IPS DF 6.9 (cell line): ENCODE data around the gene AJAP1.

Experiments used
- DNase-seq: peaks from one replicate; pipeline ENCODE4 v3.0.0-alpha.2; 2013; ENCODE audit warnings: low read depth, low spot score
- H3K27ac ChIP-seq: one replicate; pipeline ENCODE4 v1.5.1; 2013; ENCODE audit warnings: low read length, control low read depth
- H3K27me3 ChIP-seq: 2 replicates; pipeline ENCODE4 v1.6.1; 2013; ENCODE audit warnings: mild to moderate bottlenecking, low read length; ENCODE audit not compliant: control insufficient read depth, insufficient read depth
- H3K36me3 ChIP-seq: 2 replicates; pipeline ENCODE4 v1.6.1; 2013; ENCODE audit warnings: low read length; ENCODE audit not compliant: control insufficient read depth, insufficient read depth
- H3K4me1 ChIP-seq: 2 replicates; pipeline ENCODE4 v1.6.1; 2013; ENCODE audit warnings: low read length; ENCODE audit not compliant: control insufficient read depth, insufficient read depth
- H3K4me3 ChIP-seq: 2 replicates; pipeline ENCODE4 v1.5.1; 2013; ENCODE audit warnings: mild to moderate bottlenecking, low read length
- H3K9me3 ChIP-seq: 2 replicates; pipeline ENCODE4 v1.6.1; 2013; ENCODE audit warnings: low read length, inconsistent platforms; ENCODE audit not compliant: control insufficient read depth, insufficient read depth
- WGBS: extraction: QIAGEN DNeasy Blood & Tissue Kit; methylation state at CpG from one replicate; pipeline ENCODE4 v1.1.7; 2013; ENCODE audit warnings: mixed read lengths, missing lambda C conversion rate; ENCODE audit not compliant: insufficient read length, insufficient coverage; 5-methylcytosine and 5-hydroxymethylcytosine counted together

Gene AJAP1

DNA sequence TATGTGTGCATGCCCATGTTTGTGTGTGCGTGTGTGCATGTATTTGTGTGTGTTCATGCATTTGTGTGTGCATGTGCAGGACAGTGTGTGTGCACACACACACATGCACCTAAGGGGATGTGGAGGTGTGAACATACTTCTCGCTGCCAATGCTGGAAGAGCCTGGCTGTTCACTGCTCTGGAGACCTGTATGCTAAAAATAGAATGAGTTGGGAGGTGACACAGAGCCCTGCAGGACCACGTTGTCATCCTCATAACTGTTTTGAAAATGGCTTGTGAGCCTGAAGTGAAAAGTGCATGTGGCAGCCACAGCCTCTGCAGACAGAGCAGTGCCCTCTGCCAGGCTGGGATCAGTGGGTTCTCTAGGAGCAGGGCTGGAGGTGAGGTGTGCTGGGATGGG lies 95.8 kb downstream of the AJAP1 start:
- Histone ChIP-seq H3K27me3 (no peaks in the 10 kb centered on the region), H3K4me1 (no peaks in the 10 kb centered on the region), H3K36me3 (no peaks in the 10 kb centered on the region), H3K4me3 (no peak overlapping the region), H3K9me3 (no peaks in the 10 kb centered on the region), H3K27ac (no peak overlapping the region)
- no CpG with 5 or more reads among the region's 3 CpGs for WGBS
- no peak for DNase-seq

DNA sequence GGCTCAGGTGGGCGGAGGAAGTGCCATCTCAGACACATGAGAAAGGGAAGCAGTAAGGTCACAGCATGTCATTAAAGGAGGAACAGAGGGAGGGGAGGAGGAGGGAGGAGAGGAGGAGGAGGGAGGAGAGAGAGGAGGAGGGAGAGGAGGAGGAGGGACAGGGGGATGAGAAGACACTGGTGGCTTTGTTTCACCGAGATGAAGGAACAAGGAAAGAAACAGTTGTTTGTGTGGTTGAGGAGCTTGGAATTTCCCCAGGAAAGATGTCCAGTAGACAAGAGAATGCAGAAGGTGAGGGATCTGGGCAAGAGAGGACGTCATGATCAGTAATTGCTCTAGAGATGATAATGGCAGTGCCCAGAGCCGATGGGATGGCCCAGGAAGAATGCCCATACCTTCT lies 97.7 kb downstream of the AJAP1 start:
- Histone ChIP-seq H3K36me3 (no peaks in the 10 kb centered on the region), H3K27me3 (no peaks in the 10 kb centered on the region), H3K4me3 (no peak overlapping the region), H3K4me1 (peaks cover 4% of the 10 kb centered on the region), H3K27ac (no peak overlapping the region), H3K9me3 (peaks cover 2% of the 10 kb centered on the region; the same call in 1 of the 2 replicates)
- no peak for DNase-seq
- no CpG with 5 or more reads among the region's 4 CpGs for WGBS

DNA sequence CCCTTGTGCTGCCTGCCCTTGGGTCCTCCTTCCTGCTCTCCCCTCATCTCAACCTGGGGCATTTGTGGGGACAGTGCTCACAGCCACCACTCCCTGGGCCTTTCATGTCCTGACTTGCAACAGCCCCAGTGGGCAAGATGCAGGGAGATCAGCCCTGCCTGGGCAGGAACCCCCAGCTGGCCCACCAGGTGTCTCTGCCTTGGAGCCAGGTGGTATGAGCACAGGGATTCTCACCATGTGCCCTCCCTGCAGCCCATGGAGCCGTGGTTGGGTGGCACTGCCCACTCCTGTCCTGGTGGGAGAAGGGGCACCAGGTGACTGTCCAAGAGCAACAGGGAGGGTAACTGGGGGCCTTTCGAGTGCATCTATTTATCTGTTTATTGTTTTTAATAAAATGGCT lies 100.4 kb downstream of the AJAP1 start:
- H3K36me3 ChIP-seq, result no peaks in the 10 kb centered on the region
- H3K9me3 ChIP-seq, result peaks cover 7% of the 10 kb centered on the region
- no peak for DNase-seq
- H3K4me1 ChIP-seq, result peaks cover 4% of the 10 kb centered on the region
- H3K4me3 ChIP-seq, result no peak overlapping the region
- no CpG with 5 or more reads among the region's 2 CpGs for WGBS
- no peak overlapping the region for H3K27ac ChIP-seq
- no peaks in the 10 kb centered on the region for H3K27me3 ChIP-seq

DNA sequence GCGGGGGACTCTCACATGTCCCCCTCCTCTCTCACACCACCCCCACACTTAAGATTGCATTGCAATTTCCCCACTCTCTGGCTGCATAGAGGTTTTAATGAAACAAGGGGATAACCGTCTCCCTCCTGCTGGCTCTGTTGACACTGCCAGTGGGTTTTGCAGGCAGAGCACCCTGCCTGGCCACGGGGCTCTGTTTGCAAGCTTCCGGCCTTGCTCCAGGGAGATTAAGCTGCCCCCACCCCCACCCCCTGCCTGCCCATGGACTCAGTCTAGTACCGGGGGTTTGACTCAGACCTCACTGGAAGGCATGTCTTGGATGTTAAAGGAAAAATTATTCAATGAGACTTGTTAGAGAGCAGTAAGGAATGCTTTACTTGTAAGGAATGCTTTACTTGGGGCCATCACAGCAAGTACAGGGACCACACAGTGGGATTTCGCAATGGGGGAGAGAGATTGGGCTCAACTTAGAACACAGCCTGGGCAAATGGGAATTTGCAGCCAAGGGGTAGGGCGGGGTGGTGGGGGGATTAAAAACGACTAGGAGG lies 101.0 kb downstream of the AJAP1 start:
- Histone ChIP-seq H3K27me3 (no peaks in the 10 kb centered on the region), H3K36me3 (no peaks in the 10 kb centered on the region), H3K9me3 (peaks cover 7% of the 10 kb centered on the region), H3K4me1 (peaks cover 4% of the 10 kb centered on the region), H3K4me3 (no peak overlapping the region), H3K27ac (no peak overlapping the region)
- no CpG with 5 or more reads among the region's 8 CpGs for WGBS
- no peak for DNase-seq

DNA sequence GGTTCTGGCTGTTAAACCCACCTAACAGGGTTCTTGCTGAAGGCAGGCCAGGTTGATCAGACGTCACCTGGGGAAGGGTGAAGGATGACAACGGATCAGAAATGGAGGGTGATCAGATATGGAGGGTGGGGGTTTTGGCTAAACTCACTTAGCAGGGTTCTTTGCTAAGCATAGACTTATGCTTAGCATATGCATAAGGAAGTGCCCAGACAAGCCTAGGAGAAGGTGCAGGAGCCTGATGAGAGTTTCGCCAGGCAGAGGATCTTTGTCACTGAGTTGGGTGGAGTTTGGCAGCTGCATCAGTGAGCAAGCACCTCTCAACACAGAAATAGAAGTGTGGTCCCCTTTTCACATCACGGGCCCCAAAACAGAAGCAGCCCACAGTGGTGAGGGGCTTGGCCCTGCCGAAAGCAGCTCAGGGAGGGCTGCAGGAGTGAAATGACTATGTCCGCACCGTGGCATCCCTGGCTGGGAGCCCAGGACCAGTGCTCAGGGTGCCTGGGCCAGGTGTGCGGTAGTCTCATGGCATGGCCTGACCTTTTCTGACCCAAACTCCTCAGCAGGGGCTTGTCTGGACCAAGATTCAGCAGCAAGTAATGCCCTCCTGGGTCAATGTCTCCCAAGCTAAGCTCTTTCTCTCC lies 101.6 kb downstream of the AJAP1 start:
- Histone ChIP-seq H3K4me3 (no peak overlapping the region), H3K9me3 (peaks cover 7% of the 10 kb centered on the region), H3K27me3 (no peaks in the 10 kb centered on the region), H3K4me1 (peaks cover 4% of the 10 kb centered on the region), H3K27ac (no peak overlapping the region), H3K36me3 (no peaks in the 10 kb centered on the region)
- no CpG with 5 or more reads among the region's 8 CpGs for WGBS
- DNase-seq, result no peak

DNA sequence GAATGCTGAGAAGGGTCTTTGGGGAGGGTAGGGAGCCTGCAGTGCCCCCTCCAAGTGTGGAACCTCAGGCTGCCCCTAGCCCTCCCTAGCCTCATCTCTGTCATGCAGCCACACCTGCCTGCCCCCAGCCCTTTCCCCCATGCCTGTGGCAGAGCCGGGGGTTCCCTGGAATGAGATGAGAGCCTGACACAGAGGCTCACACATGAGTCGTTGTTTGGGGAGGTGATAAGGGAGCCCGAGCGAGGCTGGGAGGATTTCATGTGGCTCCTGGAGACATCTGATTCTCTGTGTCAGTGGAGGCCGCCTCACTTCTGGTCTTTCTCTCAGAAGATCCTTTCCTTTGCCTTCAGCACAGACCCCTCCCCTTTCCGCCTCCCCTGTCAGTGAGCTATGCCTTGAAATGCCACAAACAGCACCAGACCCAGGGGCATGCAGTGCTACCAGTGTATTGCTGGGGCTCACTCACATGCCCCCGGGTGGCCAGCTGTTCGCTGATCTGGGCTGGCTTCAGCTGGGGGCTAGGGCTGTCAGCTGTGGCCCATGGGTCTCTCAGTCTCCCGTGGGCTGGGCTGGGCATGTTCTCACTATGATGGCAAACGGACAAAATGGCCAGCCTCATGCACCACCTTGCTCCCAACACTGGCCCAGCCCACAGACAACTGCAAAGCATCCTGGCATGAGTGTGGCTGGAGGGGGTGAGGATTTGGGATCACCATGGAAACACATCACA lies 102.6 kb downstream of the AJAP1 start:
- no peak overlapping the region for H3K4me3 ChIP-seq
- H3K36me3 ChIP-seq, result no peaks in the 10 kb centered on the region
- WGBS, result no CpG with 5 or more reads among the region's 10 CpGs

DNA sequence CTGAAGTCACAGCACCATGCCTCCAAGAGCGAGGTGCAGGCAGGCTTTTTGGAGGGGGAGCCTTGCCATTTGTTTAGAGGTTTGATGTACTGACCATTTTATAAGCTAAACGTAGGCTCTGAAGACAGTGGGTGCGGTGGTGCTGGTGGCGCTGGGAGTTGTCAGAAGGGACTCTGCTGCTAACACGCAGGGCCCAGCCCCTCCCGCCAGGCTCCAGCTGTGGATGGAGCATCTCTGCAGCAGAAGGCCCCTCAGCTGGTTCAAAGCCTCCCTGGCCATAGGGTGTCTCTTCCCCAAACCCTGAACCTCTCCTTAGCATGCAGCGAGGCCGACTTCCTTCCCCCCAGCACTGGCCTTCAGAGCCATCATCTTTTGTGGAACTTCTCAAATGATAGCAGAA lies 105.3 kb downstream of the AJAP1 start:
- H3K27me3 ChIP-seq, result no peaks in the 10 kb centered on the region
- WGBS, result no CpG with 5 or more reads among the region's 8 CpGs
- no peak overlapping the region for H3K27ac ChIP-seq
- H3K4me3 ChIP-seq, result no peak overlapping the region
- DNase-seq, result no peak
- H3K36me3 ChIP-seq, result no peaks in the 10 kb centered on the region
- peaks cover 9% of the 10 kb centered on the region for H3K9me3 ChIP-seq
- peaks cover 4% of the 10 kb centered on the region for H3K4me1 ChIP-seq

More for the DNA sequence above, 102.6 kb downstream of the AJAP1 start:
- peaks cover 7% of the 10 kb centered on the region for H3K9me3 ChIP-seq
- no peak for DNase-seq
- no peaks in the 10 kb centered on the region for H3K27me3 ChIP-seq
- peaks cover 4% of the 10 kb centered on the region for H3K4me1 ChIP-seq
- H3K27ac ChIP-seq, result no peak overlapping the region

DNA sequence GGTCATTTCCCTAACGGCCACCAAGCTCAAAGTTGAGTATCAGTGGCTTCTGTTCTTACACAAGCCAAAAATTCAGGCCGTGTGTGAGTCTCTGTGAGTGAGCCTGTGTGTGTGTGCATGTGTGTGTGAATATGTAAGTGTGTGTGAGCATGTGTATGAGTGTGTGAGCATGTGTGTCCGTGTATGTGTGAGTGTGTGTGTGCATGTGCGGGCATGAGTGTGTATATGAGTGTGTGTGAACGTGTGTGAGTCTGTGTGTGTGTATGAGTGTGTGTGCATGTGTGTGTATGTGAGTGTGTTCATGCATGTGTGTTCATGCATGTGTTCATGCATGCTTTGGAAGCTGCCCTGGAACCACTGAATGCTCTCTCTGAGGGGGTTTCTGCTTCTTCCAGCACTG lies 105.7 kb downstream of the AJAP1 start:
- no peak overlapping the region for H3K4me3 ChIP-seq
- WGBS, result no CpG with 5 or more reads among the region's 5 CpGs
- no peaks in the 10 kb centered on the region for H3K27me3 ChIP-seq

DNA sequence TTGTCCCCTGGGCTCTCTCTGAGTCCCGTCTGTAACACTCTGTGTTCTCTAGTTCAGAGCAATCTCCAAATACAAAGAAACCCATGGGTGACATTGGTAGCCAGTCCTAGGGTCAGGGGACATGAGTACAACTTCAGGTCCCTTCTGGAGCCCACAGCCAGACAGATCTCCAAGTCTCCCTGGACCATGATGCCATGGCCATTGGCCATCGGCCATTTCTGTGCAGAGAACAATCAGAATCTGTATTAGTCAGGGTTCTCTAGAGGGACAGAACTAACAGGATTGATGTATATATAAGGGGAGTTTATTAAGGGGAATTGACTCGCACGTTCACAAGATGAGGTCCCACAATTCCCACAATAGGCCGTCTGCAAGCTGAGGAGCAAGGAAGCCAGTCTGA lies 106.9 kb downstream of the AJAP1 start:
- Histone ChIP-seq H3K36me3 (no peaks in the 10 kb centered on the region), H3K4me3 (no peak overlapping the region), H3K4me1 (no peaks in the 10 kb centered on the region; the same call in 1 of the 2 replicates), H3K9me3 (peaks cover 9% of the 10 kb centered on the region), H3K27ac (no peak overlapping the region), H3K27me3 (no peaks in the 10 kb centered on the region)
- no CpG with 5 or more reads among the region's 5 CpGs for WGBS
- DNase-seq, result no peak

More for the DNA sequence above, 105.7 kb downstream of the AJAP1 start:
- H3K4me1 ChIP-seq, result peaks cover 4% of the 10 kb centered on the region
- H3K9me3 ChIP-seq, result peaks cover 9% of the 10 kb centered on the region
- DNase-seq, result no peak
- no peaks in the 10 kb centered on the region for H3K36me3 ChIP-seq
- no peak overlapping the region for H3K27ac ChIP-seq

DNA sequence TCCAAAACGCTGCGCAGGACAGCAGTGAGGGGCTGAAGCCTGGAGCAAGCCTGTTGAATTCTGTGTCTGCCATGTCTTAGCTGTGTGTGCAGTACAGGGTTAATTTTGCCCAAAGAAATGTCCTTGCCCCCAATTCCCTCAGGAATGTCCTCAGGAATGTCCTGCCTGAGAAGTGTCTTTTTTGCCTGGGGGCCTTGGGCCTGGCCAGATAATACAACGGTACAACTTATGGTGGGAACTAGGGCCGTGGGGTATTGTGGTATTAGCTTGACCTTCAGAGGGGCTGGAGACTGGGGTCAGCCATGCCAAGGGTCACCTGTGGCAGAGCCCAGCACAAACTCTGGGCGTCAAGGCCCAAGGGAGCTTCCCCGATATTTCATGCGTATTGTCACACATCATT lies 107.7 kb downstream of the AJAP1 start:
- Histone ChIP-seq H3K27ac (no peak overlapping the region), H3K4me3 (no peak overlapping the region), H3K36me3 (no peaks in the 10 kb centered on the region), H3K4me1 (no peaks in the 10 kb centered on the region; the same call in 1 of the 2 replicates), H3K27me3 (no peaks in the 10 kb centered on the region), H3K9me3 (peaks cover 7% of the 10 kb centered on the region)
- WGBS, result no CpG with 5 or more reads among the region's 7 CpGs
- no peak for DNase-seq
